PC-9 (cell line): Measurements from ENCODE around the gene PTGES2.

Experiments
- EZH2 ChIP-seq: fragments of 200-600 bp; sonication (generic); IDR thresholded peaks from 2 replicates; pipeline ENCODE4 v1.8.0; 2017; ENCODE audit warnings: antibody characterized with exemption, low read depth
- TF ChIP-seq, protein P1 (sequence below): fragments of 200-600 bp; sonication (generic); conservative IDR thresholded peaks from 2 replicates; pipeline ENCODE4 v1.6.1; 2017; ENCODE audit warnings: mixed run types, antibody characterized with exemption, mild to moderate bottlenecking, moderate library complexity

DNA sequence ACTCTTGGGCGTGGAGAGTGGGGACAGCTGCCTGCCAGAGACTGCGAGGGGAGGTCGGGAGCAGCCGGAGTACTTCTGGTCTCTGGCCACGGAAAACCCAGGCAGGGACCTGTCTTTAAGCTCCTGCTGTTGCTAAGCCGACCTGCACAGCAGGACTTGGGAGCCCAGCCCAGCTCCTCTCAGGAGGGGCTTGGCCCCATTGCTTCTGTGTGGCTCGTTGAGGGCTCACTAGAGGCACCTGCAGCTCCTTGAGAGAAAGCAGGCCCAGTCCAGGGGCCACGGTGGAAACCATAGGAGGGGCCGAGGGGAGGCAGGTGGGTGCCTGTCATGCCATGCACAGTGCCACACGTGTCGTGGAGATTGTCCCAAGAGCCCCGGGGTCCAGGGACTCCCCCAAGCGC is 18.4 kb upstream of the PTGES2 start:
- TF ChIP-seq, protein P1, sequence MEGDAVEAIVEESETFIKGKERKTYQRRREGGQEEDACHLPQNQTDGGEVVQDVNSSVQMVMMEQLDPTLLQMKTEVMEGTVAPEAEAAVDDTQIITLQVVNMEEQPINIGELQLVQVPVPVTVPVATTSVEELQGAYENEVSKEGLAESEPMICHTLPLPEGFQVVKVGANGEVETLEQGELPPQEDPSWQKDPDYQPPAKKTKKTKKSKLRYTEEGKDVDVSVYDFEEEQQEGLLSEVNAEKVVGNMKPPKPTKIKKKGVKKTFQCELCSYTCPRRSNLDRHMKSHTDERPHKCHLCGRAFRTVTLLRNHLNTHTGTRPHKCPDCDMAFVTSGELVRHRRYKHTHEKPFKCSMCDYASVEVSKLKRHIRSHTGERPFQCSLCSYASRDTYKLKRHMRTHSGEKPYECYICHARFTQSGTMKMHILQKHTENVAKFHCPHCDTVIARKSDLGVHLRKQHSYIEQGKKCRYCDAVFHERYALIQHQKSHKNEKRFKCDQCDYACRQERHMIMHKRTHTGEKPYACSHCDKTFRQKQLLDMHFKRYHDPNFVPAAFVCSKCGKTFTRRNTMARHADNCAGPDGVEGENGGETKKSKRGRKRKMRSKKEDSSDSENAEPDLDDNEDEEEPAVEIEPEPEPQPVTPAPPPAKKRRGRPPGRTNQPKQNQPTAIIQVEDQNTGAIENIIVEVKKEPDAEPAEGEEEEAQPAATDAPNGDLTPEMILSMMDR: no peak
- no peak for TF ChIP-seq EZH2
